GM18861 (cell line): ENCODE data around the gene DLK2.
"Not testable (repeated sequence)": the region's sequence is repeated elsewhere in the genome, so short reads cannot be mapped to it uniquely, and the experiment has no call there.

Experiments
- ATAC-seq: cut with Tn5 transposase; IDR thresholded peaks from one replicate; pipeline ENCODE4 v1.9.1; 2021; ENCODE audit not compliant: unreplicated experiment

DLK2 gene, protein sequence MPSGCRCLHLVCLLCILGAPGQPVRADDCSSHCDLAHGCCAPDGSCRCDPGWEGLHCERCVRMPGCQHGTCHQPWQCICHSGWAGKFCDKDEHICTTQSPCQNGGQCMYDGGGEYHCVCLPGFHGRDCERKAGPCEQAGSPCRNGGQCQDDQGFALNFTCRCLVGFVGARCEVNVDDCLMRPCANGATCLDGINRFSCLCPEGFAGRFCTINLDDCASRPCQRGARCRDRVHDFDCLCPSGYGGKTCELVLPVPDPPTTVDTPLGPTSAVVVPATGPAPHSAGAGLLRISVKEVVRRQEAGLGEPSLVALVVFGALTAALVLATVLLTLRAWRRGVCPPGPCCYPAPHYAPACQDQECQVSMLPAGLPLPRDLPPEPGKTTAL

DNA sequence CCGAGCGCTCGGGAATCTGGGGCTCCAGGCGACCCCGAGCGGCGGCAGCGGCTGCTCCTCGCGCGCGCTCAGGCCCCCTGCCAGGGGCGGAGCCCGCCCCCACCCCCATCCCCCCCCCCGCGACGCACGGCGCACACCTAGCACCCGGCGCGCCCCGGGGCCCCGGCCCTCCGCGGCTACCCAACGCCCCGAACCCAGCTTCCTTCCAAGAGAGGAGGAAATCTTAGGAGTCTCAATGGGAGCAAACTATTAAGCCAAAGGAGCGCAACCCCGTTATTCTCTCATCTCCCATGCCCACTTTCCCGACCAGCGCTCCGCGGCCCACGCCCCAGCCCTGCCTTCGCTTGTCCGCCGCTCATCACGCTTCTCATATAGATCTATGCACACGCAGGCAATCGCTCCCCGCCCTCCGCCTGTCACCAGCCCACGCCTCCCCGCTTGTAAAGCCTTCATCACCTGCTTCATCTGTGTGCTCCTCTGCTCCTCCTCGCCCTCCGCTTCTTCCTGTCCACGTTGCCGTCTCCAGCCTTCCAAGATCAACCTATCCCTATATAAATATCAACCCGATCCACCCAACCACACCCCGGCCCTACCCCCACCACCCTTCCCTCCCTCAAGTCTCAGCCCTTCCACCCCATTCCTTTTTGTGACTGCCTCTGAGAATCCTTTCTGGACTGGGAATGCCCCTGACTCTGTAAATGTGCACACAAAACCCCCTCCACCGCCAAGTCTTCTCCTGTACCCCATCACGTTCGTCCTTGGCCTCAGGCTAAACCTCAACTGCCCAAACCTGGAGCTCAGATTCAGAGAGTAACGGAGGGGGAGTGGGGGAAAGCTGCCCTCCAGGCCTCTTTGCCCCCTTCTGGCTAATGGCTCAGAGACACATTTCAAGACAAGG, at the start of gene DLK2:
Gene DLK2, minus strand, starts transcription at position 18 of the 898 bp plus-strand sequence. CDS start 723 bp downstream, outside the sequence.
- no peak for ATAC-seq

DNA sequence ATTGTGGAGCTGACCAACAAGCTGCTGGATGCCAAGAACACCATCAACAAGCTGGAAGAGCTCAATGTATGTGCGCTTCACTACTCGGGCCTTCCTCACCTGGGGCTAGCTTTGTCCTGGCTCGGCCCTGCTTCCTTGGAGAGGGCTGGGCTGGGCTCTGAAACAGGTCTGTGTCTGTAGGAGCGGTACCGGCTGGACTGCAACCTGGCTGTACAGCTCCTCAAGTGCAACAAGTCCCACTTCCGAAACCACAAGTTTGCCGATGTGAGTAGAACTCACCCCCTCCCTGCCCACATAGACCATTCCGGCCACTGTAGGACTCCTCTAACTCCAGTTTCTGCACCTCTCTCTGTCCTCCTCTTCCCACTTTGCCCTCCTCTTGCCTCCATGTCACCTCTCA, 48.1 kb upstream of the DLK2 start:
- no peak for ATAC-seq

DNA sequence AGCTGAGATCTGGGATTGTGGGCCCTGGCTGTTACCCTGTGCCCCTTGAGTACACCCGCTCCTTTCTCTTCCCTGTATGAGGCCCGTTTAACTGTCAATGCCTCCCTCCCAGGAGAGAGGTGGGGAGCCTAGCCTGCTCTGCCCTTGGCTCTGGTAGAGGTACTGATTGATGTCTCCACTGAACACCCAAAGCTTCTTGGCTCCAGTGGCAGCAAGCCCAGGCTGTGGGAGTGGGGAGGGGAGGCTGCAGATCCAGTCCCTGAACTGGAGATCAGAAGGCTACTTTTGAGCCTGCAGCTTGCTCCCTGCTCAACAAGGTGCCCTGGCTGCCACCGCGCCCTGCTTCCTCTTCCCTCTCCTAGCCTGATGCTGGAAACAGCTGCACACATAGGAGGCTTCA, 47.3 kb upstream of the DLK2 start:
- ATAC-seq = no peak

DNA sequence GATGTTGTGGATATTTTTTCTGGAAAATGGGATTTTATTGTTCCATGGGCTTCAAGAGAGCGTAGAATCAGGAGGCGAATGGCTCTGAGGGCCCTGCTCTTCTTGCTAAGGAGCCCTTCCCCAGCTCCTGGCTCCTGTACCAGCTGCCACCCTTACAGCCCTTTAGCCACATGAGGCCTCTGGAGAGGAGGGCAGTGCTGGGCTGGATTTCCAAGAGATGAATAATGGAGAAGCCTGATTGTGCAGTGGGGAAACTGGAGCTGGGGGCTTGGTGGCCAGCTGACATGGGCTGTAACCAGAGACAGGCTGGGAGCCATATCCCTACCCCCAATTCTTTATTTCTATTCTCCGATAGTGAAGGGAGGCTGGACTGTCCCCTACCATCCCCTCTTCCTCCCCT, 45.6 kb upstream of the DLK2 start:
- ATAC-seq = no peak

DNA sequence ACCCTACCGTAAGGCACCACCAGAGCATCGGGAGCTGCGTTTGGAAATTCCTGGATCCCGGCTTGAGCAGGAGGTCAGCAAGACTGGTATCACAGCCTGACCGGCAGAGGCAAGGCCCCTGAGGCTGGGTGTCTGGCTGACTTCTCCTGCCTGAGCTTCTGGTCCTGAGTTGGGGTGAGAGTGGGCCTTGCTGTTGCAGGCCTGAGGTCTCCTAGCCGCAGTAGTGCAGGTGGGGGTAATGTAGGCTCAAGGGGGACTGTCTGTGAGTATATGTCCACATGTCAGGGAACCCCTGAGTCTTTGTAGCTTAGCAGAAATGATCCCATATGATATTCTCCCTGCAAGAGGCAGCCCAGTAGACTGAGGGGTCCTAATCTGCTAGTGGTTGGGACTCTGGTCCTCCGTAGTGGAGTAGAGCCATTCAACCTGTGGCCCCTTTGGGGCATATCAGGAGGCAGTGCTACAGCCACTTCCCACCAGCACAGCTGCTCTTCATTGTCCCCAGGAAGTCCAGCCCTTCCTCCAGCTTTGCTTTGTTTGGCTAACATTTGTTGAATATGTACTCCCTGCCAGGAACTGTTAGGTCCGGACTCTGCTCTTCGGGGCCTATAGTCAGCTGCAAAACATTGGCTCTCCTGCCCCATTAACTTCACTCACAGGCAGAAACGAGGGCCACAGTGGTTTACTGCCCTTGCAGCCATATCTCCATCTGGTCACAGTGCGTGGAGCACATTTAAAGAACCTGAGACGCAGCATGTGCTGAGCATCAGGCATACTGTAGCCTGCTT, 43.9 kb upstream of the DLK2 start:
- ATAC-seq = no peak

DNA sequence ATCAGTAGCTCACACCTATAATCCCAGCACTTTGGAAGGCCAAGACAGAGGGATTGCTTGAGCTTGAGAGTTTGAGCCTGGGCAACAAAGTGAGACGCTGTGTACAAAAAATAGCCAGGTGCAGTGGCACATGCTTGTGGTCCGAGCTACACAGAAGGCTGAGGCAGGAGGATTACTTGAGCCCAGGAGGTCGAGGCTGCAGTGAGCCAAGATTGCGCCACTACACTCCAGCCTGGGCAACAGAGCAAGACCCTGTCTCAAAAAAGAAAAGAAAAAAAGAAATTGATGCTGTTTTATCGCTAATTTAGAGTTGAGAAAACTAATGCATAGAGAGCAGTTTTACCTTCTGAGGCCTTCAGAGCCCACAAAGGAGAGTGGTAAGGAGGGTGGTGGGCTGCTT, 42.9 kb upstream of the DLK2 start:
- ATAC-seq = not testable (repeated sequence)

DNA sequence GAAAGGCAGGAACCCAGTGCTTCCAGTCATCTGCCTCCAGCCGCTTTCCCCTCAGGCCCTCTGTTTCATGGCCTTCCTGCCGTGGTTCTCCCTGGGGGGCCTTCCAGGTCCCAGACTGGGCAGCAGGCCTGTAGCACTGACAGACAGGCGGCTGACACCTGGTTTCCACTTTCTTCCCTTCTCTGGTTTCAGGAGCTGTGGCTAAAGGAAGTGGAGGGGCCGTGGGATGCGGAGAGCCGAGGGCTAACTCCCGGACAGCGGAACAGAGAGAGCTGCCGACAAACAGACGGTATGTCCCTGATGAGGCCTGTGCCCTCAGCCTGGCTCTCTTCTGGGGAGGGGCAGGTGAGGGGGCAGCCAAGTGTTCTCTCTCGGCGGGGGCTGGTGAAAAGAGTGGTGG, 42.3 kb upstream of the DLK2 start:
- ATAC-seq = no peak

DNA sequence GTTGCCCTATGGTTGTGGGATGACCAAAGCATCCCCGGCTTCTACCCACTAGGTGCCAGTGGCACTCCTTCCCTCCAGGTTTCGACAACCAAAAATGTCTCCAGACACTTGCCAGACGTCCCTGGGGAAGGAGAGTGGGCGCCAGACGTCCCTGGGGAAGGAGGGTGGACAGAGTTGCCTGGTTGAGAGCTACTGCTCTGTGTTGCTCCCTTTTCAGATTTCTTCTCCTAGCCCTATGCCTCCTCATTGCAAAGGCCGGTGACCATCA, 41.7 kb upstream of the DLK2 start:
- no peak for ATAC-seq

DNA sequence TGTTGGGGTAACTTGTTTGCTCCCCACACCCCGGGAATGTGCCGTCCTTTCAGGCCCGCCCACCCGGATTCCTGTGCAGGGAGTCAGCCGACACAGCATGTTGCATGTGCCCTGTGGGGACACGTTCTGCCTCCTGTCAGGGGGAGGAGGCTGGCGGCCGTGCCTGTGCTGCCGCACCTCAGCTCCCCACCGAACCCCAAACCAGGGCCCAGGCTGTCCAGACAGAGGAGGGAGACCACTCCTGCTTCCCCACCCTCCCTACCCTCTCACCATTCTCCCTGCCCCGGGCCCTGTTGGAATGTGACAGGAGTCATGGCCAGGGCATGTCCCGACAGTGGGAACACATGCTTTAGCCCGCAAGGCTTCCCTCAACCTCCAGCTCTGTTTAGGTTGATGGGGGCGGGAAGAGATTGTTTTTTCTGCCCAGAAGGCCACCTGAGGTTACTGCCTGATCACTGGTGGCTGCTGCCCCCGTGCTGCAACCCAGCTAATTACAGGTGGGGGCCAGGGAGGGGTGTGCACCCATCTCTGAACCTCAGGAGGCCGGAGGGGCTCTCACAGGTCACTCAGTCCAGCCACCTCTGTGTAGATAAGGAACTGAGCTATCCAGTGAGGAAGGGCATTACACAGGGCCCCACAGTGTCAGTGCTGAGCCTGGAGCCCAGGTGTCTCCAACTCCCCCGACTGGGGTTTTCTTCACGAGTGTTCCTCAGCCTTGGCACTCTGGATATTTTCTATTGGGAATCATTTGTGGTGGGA, 41.2 kb upstream of the DLK2 start:
- ATAC-seq = no peak

DNA sequence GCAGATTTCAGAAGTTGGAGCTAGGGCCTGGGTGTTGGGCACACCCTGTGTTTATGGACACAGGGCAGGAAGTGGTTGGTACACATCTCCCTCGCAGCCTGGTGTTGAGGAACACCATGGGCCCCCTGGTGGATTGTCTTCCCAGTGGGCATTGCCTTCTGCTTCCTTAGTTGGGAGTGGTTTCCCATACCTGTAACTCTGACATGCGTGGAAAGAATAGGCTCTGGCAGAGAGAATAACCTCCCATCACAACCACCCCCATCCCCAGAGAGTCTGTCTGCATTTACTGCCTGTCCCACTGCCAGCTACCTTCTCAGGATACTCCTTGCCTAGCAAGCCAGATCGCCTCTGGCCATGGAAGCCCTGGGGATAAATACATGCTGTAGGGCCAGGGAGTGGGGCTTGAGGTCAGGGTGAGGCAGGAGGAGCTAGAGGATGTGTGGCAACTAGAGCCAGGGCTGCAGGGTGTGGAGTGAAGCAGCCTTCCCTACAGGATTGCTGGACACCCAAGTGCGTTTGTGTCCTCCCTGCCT, 40.1 kb upstream of the DLK2 start:
- ATAC-seq = no peak

DNA sequence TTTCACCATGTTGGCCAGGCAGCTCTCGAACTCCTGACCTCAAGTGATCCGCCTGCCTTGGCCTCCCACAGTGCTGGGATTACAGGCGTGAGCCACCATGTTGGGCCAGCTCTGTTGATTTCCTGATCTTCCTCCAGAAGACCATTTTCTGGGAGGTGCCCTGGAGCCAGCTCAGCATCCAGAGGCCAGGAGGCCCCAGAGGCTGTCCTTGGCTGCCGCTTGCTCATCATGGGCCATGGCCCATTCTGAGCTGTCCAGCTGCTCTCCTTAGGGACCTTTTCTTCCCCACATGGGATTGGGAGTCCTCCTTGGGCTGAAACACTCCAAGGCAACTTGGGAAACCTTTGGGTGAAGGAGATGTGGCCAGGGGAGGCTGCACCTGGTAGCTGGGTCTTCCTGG, 39.4 kb upstream of the DLK2 start:
- no peak for ATAC-seq

DNA sequence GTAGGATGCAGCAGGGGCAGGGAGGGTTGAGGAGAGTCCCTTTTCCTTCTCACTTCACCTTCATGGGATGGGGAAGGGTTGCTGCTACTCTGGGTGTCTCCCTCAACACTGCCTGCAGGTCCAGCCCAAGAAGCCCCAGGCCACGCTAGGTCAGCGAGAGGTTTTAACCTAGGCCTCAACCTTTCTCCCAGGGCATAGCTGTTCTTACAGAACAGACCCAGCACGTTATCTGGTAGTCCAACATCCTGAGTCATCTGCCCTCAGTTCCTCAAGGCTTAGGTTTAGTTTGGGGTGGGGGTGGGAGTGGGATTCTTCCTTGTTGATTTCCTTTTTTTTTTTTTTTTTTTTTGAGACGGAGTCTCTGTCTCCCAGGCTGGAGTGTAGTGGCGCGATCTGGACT, 39.0 kb upstream of the DLK2 start:
- no peak for ATAC-seq

DNA sequence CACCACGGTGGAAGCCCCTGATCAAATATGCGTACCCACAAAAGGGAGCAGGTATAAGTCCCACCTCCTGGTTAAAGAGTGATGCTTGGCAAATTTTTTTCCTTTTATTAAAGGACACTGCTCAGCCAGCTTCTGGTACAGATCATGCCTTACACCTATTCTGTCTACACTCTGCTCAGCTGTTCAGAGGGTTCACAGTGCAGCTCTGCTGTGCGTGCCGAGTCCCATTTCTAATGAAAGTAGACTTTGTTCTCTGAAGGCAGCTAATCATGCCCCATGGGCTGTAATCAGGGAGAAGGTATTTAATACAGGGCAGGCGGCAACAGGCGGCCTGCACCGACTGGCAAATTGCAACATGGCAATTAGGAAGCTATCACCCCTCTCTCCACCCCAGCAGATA, 38.5 kb upstream of the DLK2 start:
- no peak for ATAC-seq

DNA sequence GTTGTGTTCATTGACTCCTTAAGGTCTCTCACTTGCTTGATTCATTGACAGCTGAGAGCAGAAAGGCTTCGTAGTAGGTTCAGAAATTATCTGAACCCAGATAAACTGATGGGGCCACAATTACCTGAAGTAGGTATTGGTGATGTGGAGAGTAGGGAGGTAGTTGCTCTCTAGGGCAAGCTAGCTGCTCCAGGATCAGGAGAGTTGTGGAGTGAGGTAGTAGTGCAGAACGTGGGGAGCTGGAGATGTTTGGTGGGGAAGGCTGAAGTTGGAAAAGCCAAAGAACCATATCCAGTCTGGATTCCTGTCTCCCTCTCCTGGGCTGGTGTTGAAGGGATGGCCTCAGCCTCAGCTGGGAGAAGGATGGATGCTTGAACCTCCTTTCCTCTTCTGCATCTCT, 37.9 kb upstream of the DLK2 start:
- no peak for ATAC-seq

DNA sequence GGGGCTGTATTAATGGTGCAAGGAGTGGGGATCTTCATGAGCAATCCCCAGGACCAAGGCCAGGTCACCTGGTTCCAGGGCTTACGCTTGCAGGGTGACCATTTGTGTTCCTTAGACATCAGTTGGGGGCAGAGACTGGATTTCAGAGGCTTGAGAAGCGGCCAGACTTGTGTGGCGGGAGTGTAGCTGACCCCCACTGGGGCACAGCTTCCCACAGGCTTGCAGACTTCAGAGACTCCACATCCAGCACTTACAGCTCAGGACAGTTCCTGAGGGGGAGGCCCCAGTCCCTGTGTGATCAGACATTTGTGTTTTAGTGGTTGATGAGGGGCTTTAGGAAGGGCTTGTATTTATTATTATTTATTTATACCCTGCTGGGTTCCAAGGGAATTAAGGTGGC, 37.3 kb upstream of the DLK2 start:
- no peak for ATAC-seq

DNA sequence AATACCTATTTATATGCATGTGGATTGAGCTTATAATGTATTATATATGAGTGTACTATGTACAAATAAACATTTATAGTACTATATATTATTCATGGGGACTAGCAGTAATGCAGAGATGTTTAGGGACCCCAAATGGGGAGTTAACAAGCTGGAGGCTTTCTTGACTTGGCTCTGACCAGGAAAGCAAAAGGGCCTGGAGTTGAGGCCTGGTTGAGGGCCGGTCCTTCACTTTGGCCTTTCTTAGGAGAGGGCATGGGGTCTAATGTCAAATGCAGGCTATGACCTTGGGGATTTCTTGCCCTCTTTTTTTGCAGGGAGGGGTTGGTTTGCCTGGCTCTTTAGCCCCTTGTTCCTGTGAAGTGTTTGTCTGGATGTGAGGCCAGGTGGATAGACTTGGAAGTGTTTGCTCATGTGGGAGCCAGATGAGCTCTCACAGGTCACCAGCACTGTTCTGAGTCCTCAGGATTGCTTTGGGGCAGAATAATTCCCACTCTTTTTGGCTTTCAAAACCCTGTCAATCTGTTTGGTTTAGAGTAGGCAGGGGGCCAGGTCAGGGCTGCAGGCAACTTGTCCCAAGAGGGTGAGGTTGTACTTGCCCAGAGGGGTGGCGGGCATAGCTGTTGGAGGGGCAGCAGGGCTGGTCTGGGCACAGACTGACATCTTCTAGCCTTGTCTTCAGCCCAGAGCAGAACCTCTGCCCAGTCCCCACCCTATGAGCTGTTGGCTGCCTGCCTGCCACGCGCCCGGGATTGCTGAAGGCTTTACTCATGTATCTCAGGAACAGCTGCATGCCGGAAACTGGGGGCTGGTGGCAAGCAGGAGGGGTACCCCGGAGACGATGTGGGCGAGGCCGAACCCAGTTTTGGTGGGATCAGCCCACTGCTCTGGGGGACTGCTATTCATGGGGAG, 36.7 kb upstream of the DLK2 start:
- no peak for ATAC-seq

DNA sequence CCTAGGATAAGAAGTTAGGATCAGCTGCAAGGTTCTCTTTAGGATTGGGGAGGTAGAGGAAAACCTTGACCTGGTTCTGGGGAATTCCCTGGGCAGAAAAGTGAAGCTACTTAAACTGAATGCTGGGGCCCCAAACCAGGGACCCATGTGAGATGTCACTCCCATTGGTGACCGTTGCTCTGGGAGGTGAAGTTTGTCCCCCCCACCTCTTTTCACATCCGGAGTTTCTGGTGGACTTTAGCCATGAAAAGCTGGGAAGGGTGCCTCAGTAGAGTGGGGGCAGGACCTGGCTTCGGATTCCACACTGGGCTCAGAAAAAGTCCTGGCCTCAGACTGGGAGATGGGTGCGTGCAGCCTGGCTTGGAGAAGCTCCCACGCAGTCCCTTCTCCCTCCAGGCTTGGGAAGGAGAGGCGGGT, 35.2 kb upstream of the DLK2 start:
- no peak for ATAC-seq

DNA sequence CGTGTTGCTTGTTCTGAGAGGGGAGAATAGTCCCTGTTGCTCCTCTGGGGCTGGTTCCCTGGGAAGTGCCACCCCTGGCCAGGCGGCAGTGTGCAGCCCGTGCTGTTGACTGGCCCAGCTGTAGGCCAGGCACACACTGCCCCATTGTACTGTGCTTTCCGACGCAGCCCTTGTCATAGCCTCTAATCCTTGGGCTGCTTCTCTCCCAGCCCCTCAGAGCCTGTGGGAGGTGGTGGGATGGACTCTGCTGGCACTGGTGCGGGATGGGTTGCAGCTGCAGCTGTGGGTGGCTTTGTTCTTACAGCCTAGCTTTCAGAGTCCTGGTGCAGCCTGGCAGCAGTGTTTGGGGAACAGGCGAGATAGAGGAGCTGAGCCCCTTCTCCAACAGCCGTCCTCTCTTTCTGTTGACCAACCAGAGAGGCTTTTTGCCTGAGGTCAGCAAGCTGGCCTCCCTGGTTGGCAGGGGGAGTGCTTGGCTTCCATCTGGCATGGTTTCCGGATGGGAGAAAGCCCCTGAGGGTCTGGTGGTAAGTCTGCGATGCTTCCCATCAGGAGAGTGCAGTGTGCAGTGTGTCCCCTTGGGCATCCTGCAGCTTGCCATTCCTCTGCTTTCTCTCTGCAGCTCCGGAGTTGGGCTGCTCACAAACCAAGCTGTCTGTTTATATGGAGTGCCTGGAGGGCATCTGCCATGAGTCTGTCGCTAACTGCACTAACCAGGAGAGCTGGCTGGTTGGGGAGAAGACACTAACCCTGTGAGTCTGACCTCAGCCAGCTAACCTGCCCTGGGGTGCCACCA, 34.1 kb upstream of the DLK2 start:
- no peak for ATAC-seq
